ENCODE results near the gene SUN5. TPM values are rescaled to one million over a fixed set of nuclear protein-coding genes. Genes with fewer than 3 reads are reported as not detected.

Gene SUN5
- total RNA-seq, 1 donor from 2014 or later = not detected

DNA sequence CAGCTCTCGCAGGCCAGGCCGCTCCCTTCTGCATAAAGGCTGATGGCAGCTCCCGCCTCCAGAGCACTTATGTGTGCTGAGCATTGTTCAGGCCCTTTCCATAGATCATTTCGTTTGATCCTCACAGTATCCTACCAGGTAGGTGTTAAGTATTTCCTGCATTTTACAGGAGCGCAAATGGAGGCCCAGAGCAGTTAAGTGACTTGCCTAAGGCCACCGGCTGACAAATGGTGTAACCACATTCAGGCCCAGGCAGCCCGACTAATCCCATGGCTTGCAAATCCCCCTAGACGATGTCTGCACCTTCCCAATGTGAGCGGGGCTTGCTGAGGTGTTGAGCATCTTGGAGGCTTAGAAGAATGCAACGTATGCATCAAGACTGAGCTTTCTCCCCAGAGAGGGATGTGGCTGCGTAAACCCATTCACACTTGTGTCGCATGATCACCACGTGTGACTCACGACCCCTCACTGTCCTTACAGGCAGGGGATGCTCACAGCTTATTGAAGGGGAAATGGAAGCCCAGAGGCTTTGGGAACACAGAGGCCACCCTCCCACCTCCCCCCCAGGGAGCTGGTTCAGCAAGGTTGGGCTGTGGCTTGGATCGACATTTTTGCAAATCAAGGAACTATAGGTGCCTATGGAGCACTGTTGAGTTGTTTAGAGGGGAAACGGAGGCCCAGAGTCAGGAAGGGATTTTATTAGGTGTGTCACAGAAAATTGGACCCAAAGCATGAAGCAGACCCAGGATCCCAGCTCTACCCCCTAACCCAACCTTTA is 10.3 kb upstream of the SUN5 start:
- Mint-ChIP-seq H3K36me3 (ENCODE audit: low read depth) (no peaks in the 10 kb centered on the region), H3K27ac (no peak overlapping the region), H3K4me3 (no peak overlapping the region), H3K4me1 (no peaks in the 10 kb centered on the region), H3K9me3 (no peaks in the 10 kb centered on the region), H3K27me3 (no peaks in the 10 kb centered on the region)
- no peak for ATAC-seq (ENCODE audit: low read depth)
- intact Hi-C loops (cut with micrococcal nuclease) = no loop called here
- ChIA-PET CTCF (no interaction called here), POLR2A (no interaction called here)
- DNase-seq = no peak
- TF ChIP-seq, protein P1, sequence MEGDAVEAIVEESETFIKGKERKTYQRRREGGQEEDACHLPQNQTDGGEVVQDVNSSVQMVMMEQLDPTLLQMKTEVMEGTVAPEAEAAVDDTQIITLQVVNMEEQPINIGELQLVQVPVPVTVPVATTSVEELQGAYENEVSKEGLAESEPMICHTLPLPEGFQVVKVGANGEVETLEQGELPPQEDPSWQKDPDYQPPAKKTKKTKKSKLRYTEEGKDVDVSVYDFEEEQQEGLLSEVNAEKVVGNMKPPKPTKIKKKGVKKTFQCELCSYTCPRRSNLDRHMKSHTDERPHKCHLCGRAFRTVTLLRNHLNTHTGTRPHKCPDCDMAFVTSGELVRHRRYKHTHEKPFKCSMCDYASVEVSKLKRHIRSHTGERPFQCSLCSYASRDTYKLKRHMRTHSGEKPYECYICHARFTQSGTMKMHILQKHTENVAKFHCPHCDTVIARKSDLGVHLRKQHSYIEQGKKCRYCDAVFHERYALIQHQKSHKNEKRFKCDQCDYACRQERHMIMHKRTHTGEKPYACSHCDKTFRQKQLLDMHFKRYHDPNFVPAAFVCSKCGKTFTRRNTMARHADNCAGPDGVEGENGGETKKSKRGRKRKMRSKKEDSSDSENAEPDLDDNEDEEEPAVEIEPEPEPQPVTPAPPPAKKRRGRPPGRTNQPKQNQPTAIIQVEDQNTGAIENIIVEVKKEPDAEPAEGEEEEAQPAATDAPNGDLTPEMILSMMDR (IDR thresholded peaks at IDR 0.05) = no peak

- no peak overlapping the region for H3K4me3 Mint-ChIP-seq
- TF ChIP-seq, protein P1 (IDR thresholded peaks at IDR 0.05) = no peak
- no peaks in the 10 kb centered on the region for H3K4me1 Mint-ChIP-seq
- no peaks in the 10 kb centered on the region for H3K36me3 Mint-ChIP-seq (ENCODE audit: low read depth)
- CTCF ChIA-PET = no interaction called here
- intact Hi-C loops (cut with micrococcal nuclease) = no loop called here
- H3K9me3 Mint-ChIP-seq = no peaks in the 10 kb centered on the region
- no peak for ATAC-seq (ENCODE audit: low read depth)
- DNase-seq = no peak
- H3K27me3 Mint-ChIP-seq = no peaks in the 10 kb centered on the region
- H3K27ac Mint-ChIP-seq = no peak overlapping the region
- POLR2A ChIA-PET = no interaction called here
Measured at GRCh38 chr20:33013701-33014326, 9.6 kb upstream of the SUN5 start.

DNA sequence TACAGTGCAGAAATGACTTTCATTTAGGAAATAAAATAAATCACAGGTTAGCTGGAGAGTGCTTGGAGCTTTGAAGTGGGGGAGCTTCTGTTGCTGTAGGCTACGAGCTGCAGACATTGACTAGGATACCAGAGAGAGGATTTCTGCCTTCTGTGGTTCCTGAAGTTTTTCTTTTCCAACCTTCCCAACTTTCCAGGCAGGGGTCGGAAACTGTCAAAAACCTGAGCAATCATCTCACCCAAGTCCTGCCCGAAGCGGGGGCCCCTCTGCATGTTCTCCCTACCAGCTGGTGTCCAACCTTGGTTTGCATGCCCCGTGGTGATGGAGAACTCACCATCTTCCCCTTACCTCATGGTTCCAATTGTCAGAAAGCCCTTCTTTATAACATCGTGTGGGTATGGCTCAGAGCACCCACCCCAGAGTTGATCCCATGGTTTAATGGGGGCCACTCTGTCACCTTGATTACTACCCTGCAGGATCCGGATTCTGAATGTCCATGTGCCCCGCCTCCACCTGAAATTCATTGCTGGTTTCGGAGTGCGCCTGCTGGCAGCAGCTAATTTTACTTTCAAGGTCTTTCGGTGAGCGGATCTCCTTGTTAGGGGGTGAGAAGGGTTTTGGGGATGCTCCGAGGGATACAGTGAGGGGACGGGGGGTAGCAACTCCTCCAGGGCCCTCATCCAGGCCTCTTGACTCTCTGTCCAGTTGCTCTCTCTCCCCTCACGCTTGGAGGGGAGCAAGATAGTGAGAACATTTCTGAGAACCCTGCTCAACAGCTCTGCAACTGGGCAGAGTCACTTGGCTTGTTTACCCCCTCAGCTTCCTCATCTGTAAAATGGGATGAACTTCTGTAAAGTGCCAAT is 8.3 kb upstream of the SUN5 start:
- Mint-ChIP-seq H3K9me3 (no peaks in the 10 kb centered on the region), H3K4me1 (no peaks in the 10 kb centered on the region), H3K27ac (no peak overlapping the region), H3K4me3 (no peak overlapping the region), H3K36me3 (ENCODE audit: low read depth) (no peaks in the 10 kb centered on the region), H3K27me3 (no peaks in the 10 kb centered on the region)
- intact Hi-C loops (cut with micrococcal nuclease) = no loop called here
- DNase-seq (no peak), ATAC-seq (ENCODE audit: low read depth) (no peak)
- TF ChIP-seq, protein P1 (IDR thresholded peaks at IDR 0.05) = no peak
- ChIA-PET CTCF (no interaction called here), POLR2A (no interaction called here)

DNA sequence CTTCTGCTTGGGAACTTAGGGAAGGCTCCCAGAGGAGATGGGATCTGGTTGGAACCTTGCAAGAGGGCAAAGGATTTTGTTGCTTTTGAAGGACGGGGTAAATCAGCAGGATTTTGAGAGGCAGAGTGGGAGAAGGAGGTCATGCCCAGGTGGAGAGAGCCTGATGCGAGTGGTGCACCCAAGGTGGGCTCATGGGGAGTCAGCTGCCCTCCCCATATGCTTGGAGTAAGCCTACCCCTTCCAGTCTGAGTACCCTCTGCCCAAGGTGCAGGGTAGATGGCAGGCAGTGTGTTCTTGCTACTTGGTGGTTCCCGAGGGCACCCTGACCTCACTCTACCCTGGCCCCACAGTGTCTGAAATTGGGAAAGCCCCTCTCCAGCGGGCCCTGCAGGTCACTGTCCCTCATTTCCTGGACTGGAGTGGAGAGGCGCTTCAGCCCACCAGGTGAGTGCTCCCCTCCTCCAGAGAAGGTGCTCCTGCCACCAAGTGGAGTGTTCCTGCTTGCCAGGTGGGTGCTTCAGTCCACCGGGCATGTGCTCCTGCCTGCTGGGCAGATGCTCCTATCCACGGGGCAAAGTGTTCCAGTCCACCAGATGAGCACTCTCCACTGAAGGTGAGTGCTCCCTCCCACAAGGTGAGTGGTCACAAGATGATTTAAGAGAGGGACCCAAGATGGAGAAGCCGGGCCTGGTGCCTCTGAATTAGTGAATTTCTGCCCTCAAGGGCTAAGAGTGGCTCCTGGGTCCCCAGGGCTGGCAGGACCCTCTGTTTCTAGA is 6.6 kb upstream of the SUN5 start:
- H3K4me1 Mint-ChIP-seq = no peaks in the 10 kb centered on the region
- TF ChIP-seq, protein P1 (IDR thresholded peaks at IDR 0.05) = no peak
- H3K27ac Mint-ChIP-seq = no peak overlapping the region
- no peaks in the 10 kb centered on the region for H3K9me3 Mint-ChIP-seq
- DNase-seq (no peak), ATAC-seq (ENCODE audit: low read depth) (no peak)
- no peaks in the 10 kb centered on the region for H3K27me3 Mint-ChIP-seq
- intact Hi-C loops (cut with micrococcal nuclease) = no loop called here
- POLR2A ChIA-PET = no interaction called here
- CTCF ChIA-PET = no interaction called here
- no peaks in the 10 kb centered on the region for H3K36me3 Mint-ChIP-seq (ENCODE audit: low read depth)
- H3K4me3 Mint-ChIP-seq = no peak overlapping the region
